GM21515 (cell line): ENCODE data around the gene SLC35E2B.
A peak's percentile ranks its signal among the peaks of the same experiment; 100 is the strongest.

Source experiments
- ATAC-seq: cut with Tn5 transposase; IDR thresholded peaks from one replicate; pipeline ENCODE4 v1.9.1; 2021; ENCODE audit not compliant: unreplicated experiment

SLC35E2B gene

DNA sequence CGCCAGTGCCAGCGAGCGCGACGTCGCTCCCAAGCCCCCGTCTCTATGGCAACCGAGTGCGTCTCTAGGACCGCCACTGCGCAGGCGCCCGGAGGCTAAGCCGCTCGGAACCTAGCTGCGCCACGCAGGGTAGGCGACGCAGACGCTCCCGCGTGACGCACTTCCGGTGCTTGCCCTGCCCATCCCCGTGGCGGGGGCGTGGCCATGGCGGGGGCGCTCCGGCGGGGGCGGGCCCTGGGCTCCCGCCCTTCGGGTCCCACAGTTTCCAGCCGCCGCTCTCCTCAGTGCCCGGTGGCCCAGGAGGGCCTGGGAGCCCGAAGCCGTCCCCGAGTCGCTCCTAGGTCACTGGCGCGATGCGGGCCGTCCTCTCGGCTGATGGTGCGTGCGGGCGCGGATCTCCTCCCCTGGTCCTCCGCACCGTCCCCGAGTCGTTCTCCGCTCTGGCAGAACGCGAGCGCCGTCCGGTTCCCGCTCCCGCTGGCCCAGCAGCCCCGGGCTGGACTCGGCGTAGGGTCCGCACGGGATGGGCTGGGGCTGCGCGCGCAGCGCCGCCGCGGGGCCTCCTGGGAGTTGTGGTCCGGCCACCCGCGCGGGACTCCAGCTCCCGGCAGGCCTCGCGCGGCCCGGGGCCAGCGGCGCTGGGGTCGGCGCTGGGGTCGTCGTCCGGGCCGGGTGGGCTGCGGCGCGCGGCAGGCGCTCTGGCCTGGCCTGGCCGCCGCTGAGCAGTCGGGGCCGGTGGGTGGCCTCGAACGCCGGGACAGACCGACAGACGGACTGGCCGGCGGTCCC is 77.1 kb downstream of the SLC35E2B start, which contains the start of gene MIB2:
Gene MIB2 (plus strand): TSS at position 245 of the 789 bp plus-strand sequence. CDS start 7,953 bp downstream, outside the sequence.
- ATAC-seq = peak; percentile 78

- ATAC-seq = no peak
Measured at GRCh38 chr1:1614954-1615255, 77.7 kb downstream of the SLC35E2B start.

GRCh38 chr1:1614204-1614953 is 78.2 kb downstream of the SLC35E2B start:
- ATAC-seq = no peak

DNA sequence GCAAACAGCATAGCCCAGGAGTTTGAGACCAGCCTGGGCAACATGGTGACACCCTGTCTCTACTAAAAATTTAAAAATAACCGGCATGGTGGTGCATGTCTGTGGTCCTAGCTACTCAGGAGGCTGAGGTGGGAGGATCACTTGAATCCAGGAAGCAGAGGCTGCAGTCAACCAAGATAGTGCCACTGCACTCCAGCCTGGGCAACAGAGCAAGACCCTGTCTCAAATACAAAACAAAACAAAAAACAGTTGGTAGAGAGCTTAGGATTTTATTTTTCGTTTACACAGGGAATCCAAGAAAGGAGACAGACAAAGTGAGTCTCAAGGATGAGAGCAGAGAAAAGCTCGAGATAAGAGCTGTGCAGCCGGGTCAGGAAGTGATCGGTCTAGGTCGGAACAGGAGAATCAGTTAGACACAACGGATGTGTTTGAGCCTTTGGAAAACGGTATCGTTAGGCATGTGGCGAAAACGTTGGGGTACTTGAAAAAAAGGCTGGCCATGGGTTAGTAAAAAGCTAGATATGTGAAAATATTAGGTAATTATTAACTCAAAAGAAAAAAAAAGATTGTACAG is 79.0 kb downstream of the SLC35E2B start:
- no peak for ATAC-seq

DNA sequence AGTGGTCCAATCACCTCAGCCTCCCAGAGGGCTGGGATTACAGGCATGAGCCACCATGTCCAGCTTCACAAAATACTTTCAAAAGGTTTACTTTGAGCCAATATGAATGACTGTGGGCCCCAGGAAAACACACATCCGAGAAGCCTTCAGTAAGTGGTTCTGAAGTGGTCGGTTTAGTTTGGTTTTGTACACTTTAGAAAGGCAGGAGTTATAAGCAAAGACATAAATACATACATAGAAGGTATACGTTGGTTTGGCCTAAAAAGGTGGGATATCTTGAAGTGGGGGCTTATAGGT is 80.5 kb downstream of the SLC35E2B start:
- ATAC-seq = no peak

DNA sequence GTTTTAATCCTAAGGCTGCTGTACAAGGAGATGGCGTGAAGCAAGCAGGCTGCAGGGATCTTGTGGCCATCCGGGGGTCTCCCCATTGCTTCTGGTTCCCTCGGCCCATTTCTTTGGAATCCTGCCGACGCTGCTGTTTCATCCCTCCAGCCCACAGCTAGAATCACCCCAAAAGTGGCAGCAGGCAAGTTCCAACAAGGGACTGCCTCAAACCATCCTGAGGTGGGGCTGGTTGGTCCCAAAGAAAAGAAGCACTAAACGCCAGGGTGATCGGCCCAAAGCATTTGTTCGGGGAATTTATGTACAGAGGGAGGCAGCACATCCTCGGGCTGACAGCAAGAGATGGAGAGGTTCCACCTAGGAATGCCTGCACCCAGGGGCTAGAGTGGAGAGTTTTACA is 81.8 kb downstream of the SLC35E2B start:
- no peak for ATAC-seq

DNA sequence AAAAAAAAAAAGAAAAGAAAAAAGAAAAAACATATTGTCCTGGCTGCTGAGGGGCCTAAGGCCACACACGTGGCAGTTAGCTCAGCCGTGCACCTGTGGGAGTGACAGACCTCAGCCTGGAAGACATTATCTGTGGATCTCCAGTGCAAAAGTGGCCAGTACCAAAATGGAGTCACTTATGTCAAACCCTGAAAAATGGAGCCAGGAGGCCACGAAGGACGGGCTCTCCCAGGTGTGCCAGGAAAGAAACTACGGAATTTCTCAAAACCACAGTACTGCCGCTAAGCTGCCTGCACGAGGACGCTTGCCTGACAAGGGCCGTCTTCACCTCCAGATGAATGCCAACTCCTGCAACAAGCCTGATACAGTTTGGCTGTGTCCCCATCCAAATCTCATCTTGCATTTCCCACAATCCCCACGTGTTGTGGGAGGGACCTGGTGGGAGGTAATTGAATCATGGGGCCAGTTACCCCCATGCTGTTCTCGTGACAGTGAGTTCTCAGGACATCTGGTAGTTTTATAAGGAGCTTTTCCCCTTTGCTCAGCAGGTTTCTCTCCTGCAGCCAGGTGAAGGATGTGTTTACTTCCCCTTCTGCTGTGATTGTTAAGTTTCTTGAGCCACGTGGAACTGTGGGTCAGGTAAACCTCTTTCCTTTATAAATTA is 82.6 kb downstream of the SLC35E2B start:
- ATAC-seq = no peak
